A549 (cell line): ENCODE data around the gene MAP2K1.

Experiments used
- ESRRA ChIP-seq: fragments of 150-350 bp; IDR thresholded peaks from 2 replicates; pipeline ENCODE4 v1.6.1; 2014; ENCODE audit warnings: mild to moderate bottlenecking, low read length, borderline replicate concordance
- NFE2L2 ChIP-seq: fragments of 150-350 bp; conservative IDR thresholded peaks from 2 replicates; pipeline ENCODE4 v1.6.1; 2014; ENCODE audit warnings: low read length
- NR3C1 ChIP-seq: fragments of >200 bp; sonication (Bioruptor Twin); formaldehyde crosslinking; IDR thresholded peaks from 3 replicates; pipeline ENCODE4 v1.6.1; 2017
- POLR2A ChIP-seq: IDR thresholded peaks from 2 replicates; pipeline ENCODE4 v1.6.1; 2012; ENCODE audit warnings: mild to moderate bottlenecking, low read length
- RAD21 ChIP-seq, 2 experiments: fragments of >200 bp in 1 of 2; sonication (Bioruptor Twin) in 1 of 2; formaldehyde crosslinking in 1 of 2; IDR thresholded peaks in 1 of 2; conservative IDR thresholded peaks in 1 of 2; 2 replicates in 1 of 2; 3 replicates in 1 of 2; pipeline ENCODE4 v1.6.1; 2012 to 2018; ENCODE audit warnings: inconsistent platforms in 1 of 2
- SMC3 ChIP-seq: fragments of >200 bp; sonication (Bioruptor Twin); formaldehyde crosslinking; IDR thresholded peaks from 3 replicates; pipeline ENCODE4 v1.6.1; 2018; ENCODE audit warnings: inconsistent platforms
- TF ChIP-seq, protein P1 (sequence below): fragments of >200 bp; sonication (Bioruptor Twin); formaldehyde crosslinking; IDR thresholded peaks from 3 replicates; pipeline ENCODE4 v1.5.1; 2016

DNA sequence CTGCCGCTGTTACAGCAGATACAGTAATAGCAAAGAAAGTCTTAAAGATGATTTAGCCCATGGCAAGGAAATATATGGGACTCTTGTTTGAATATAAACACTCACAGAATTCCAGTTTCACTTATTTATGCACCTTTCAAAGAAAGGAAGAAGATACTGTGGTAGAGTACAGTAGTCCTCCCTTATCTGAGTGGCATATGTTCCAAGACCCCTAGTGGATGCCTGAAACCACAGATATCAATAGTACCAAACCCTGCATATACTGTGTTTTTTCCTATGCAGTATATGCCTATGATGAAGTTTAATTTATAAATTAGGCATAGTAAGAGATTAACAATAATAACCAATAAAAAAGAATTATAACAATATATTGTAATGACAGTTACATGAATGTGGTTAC is 8.2 kb downstream of the MAP2K1 start:
- TF ChIP-seq, protein P1, sequence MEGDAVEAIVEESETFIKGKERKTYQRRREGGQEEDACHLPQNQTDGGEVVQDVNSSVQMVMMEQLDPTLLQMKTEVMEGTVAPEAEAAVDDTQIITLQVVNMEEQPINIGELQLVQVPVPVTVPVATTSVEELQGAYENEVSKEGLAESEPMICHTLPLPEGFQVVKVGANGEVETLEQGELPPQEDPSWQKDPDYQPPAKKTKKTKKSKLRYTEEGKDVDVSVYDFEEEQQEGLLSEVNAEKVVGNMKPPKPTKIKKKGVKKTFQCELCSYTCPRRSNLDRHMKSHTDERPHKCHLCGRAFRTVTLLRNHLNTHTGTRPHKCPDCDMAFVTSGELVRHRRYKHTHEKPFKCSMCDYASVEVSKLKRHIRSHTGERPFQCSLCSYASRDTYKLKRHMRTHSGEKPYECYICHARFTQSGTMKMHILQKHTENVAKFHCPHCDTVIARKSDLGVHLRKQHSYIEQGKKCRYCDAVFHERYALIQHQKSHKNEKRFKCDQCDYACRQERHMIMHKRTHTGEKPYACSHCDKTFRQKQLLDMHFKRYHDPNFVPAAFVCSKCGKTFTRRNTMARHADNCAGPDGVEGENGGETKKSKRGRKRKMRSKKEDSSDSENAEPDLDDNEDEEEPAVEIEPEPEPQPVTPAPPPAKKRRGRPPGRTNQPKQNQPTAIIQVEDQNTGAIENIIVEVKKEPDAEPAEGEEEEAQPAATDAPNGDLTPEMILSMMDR = no peak
- TF ChIP-seq RAD21 (conservative IDR thresholded peaks at IDR 0.05 in 1 of 2, IDR thresholded peaks at IDR 0.05 in 1 of 2) (no peak), NFE2L2 (no peak), SMC3 (no peak), NR3C1 (no peak), POLR2A (no peak), ESRRA (no peak)
